SK-N-SH treated with all-trans-retinoic acid at 6 μM for 48 hours (cell line): ENCODE results near the gene MAML3.
A peak's percentile ranks its signal among the peaks of the same experiment; 100 is the strongest.

Source experiments
- BACH2 ChIP-seq: fragments of 250-450 bp; sonication (Bioruptor Pico); IDR thresholded peaks from 2 replicates; pipeline ENCODE4 v1.9.0; 2021; ENCODE audit warnings: mild to moderate bottlenecking, borderline replicate concordance
- CREB5 ChIP-seq: fragments of 250-450 bp; sonication (Bioruptor Pico); IDR thresholded peaks from 2 replicates; pipeline ENCODE4 v1.5.1; 2020; ENCODE audit warnings: low read depth, mild to moderate bottlenecking, moderate library complexity
- ESRRG ChIP-seq: fragments of 250-450 bp; sonication (Bioruptor Pico); IDR thresholded peaks from 2 replicates; pipeline ENCODE4 v1.6.1; 2021; ENCODE audit warnings: mild to moderate bottlenecking
- OSR1 ChIP-seq: fragments of 250-450 bp; sonication (Bioruptor Pico); IDR thresholded peaks from 2 replicates; pipeline ENCODE4 v1.8.0; 2022; ENCODE audit warnings: moderate library complexity, mild to moderate bottlenecking, inconsistent platforms
- RARB ChIP-seq: fragments of 250-450 bp; sonication (Bioruptor Pico); IDR thresholded peaks from 2 replicates; pipeline ENCODE4 v1.8.0; 2021; ENCODE audit warnings: mild to moderate bottlenecking, moderate library complexity
- TOX ChIP-seq: fragments of 250-450 bp; sonication (Bioruptor Pico); IDR thresholded peaks from 2 replicates; pipeline ENCODE4 v1.8.0; 2021; ENCODE audit warnings: mild to moderate bottlenecking, moderate library complexity, borderline replicate concordance
- ZNF8 ChIP-seq: fragments of 450-650 bp; formaldehyde crosslinking; IDR thresholded peaks from 2 replicates; pipeline ENCODE4 v1.5.0; 2020; ENCODE audit warnings: mild to moderate bottlenecking, moderate library complexity

GRCh38 chr4:139935911-139936310 lies 218.1 kb downstream of the MAML3 start:
- TF ChIP-seq ESRRG (CRISPR knock-in tag): no peak
- TF ChIP-seq RARB (CRISPR knock-in tag): no peak
- TF ChIP-seq CREB5 (CRISPR knock-in tag): no peak
- TF ChIP-seq BACH2 (CRISPR knock-in tag): 0 out of 2 replicates have a peak, but pooled peaks have one; percentile 52
- peak; percentile 17; the same call in 1 of the 2 replicates for TF ChIP-seq ZNF8 (CRISPR knock-in tag)
- TF ChIP-seq TOX (CRISPR knock-in tag): no peak
- no peak for TF ChIP-seq OSR1 (CRISPR knock-in tag)
